Measurements from ENCODE around the gene RETREG1.

The RETREG1 gene

DNA sequence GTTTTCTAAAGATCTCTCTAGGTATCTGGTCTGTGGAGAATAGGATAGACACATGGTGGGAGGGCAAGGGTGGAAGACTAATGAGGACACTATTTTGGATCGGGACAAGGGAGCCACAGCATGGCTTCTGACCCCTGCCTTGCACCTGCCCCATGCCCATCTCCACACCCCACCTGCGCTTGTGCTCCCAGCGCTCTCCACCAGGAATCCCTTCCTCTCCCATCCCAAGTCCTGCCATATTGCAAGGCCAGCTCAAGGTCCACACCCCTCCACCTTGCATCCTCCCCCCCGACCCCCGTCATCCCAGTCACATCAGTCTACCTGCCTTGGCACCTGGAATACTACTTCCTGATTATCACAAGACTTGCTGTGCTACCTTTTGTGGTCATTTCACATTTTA lies 44.2 kb upstream of the RETREG1 start:
- no peak overlapping the region for H2AFZ ChIP-seq (ENCODE audit: low read length)
- no peaks in the 10 kb centered on the region for H3K9me2 ChIP-seq (replicated peaks; ENCODE audit: low read depth, low read length)
- TF ChIP-seq CTCF (conservative IDR thresholded peaks at IDR 0.05; ENCODE audit: low read length), result no peak
- TF ChIP-seq EZH2phosphoT487 (IDR thresholded peaks at IDR 0.05; ENCODE audit: borderline replicate concordance), result no peak
- H3K4me3 ChIP-seq (ENCODE audit: low read length, poor library complexity, severe bottlenecking), result no peak overlapping the region
- no peaks in the 10 kb centered on the region for H3F3A ChIP-seq (ENCODE audit: low read depth)
- no peaks in the 10 kb centered on the region for H3K4me1 ChIP-seq (ENCODE audit: insufficient read depth, low read length, poor library complexity, severe bottlenecking)
- no peaks in the 10 kb centered on the region for H3K9me3 ChIP-seq (ENCODE audit: insufficient read depth, low read depth, low read length)
- H3K36me3 ChIP-seq (ENCODE audit: insufficient read depth, low read length), result no peaks in the 10 kb centered on the region
- H3K27me3 ChIP-seq (ENCODE audit: insufficient read depth, low read length, poor library complexity, severe bottlenecking), result no peaks in the 10 kb centered on the region
- H3K9ac ChIP-seq (ENCODE audit: low read depth, low read length, poor library complexity, severe bottlenecking), result no peak overlapping the region
- H4K20me1 ChIP-seq (ENCODE audit: insufficient read depth, low read length, poor library complexity, severe bottlenecking), result no peaks in the 10 kb centered on the region
- no peak overlapping the region for H3K4me2 ChIP-seq (ENCODE audit: low read depth, low read length, poor library complexity, severe bottlenecking)
- no peaks in the 10 kb centered on the region for H3K79me2 ChIP-seq (ENCODE audit: insufficient read depth, low read length)

DNA sequence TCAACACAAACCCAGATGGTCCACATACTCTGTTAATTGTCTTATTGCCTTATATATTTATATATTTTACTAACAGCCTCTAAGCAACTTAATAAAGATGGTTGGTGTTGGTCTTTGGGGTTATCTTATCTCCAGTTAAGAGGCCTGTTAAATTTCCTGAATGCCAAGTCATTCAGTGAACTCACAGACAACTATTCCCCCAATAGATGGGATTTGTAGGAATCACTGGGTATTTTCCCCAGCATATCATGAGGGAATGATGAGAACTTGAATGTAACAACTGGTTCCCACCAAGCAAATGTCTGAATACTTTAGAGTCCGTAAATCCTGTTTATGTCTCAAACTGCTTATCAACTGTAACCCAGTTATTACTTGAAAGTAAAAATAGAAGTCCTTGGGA lies 42.7 kb upstream of the RETREG1 start:
- H3K36me3 ChIP-seq (ENCODE audit: insufficient read depth, low read length), result no peaks in the 10 kb centered on the region
- H3K4me3 ChIP-seq (ENCODE audit: low read length, poor library complexity, severe bottlenecking), result no peak overlapping the region
- TF ChIP-seq CTCF (conservative IDR thresholded peaks at IDR 0.05; ENCODE audit: low read length) (no peak), EZH2phosphoT487 (IDR thresholded peaks at IDR 0.05; ENCODE audit: borderline replicate concordance) (no peak)
- H3K4me2 ChIP-seq (ENCODE audit: low read depth, low read length, poor library complexity, severe bottlenecking), result no peak overlapping the region
- no peaks in the 10 kb centered on the region for H4K20me1 ChIP-seq (ENCODE audit: insufficient read depth, low read length, poor library complexity, severe bottlenecking)
- no peaks in the 10 kb centered on the region for H3F3A ChIP-seq (ENCODE audit: low read depth)
- no peaks in the 10 kb centered on the region for H3K79me2 ChIP-seq (ENCODE audit: insufficient read depth, low read length)
- H3K4me1 ChIP-seq (ENCODE audit: insufficient read depth, low read length, poor library complexity, severe bottlenecking), result no peaks in the 10 kb centered on the region
- H3K9me3 ChIP-seq (ENCODE audit: insufficient read depth, low read depth, low read length), result no peaks in the 10 kb centered on the region
- no peak overlapping the region for H3K9ac ChIP-seq (ENCODE audit: low read depth, low read length, poor library complexity, severe bottlenecking)
- H2AFZ ChIP-seq (ENCODE audit: low read length), result no peak overlapping the region
- H3K9me2 ChIP-seq (replicated peaks; ENCODE audit: low read depth, low read length), result no peaks in the 10 kb centered on the region
- no peaks in the 10 kb centered on the region for H3K27me3 ChIP-seq (ENCODE audit: insufficient read depth, low read length, poor library complexity, severe bottlenecking)

DNA sequence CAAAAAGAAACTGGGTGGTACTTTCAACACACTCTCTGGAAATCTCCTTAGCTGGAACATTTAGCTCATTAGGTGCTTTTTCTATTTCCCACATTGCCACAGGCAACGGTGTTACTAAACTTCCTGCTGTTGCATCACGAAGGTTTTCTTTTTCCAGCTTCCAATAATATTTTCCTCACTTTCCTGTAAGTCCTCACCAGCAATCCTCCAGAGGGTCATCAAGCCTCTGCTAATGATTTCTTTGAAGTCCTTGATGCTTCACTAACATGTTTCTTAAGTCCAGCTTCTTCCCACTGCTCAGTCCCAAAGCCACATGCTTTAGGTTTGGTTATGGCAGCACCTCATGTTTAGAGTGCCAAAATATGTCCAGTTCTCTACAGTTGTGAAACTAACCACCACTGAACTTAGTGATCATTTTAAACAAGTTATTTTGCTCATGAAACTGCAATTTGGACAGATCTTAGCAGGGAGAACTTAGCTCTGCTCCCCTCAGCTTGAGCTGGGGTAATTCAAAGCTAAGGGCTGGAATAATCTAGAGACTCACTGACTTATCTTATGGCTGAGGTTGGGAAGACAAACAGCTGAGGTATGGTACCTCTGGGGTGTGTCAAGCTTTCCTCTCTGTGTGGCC lies 39.9 kb upstream of the RETREG1 start:
- Histone ChIP-seq H3K4me3 (ENCODE audit: low read length, poor library complexity, severe bottlenecking) (no peak overlapping the region), H3K4me1 (ENCODE audit: insufficient read depth, low read length, poor library complexity, severe bottlenecking) (no peaks in the 10 kb centered on the region), H3K9ac (ENCODE audit: low read depth, low read length, poor library complexity, severe bottlenecking) (no peak overlapping the region), H2AFZ (ENCODE audit: low read length) (no peak overlapping the region), H3K4me2 (ENCODE audit: low read depth, low read length, poor library complexity, severe bottlenecking) (no peak overlapping the region), H3K9me2 (replicated peaks; ENCODE audit: low read depth, low read length) (no peaks in the 10 kb centered on the region), H3K27me3 (ENCODE audit: insufficient read depth, low read length, poor library complexity, severe bottlenecking) (no peaks in the 10 kb centered on the region), H4K20me1 (ENCODE audit: insufficient read depth, low read length, poor library complexity, severe bottlenecking) (no peaks in the 10 kb centered on the region), H3F3A (ENCODE audit: low read depth) (no peaks in the 10 kb centered on the region), H3K9me3 (ENCODE audit: insufficient read depth, low read depth, low read length) (no peaks in the 10 kb centered on the region), H3K36me3 (ENCODE audit: insufficient read depth, low read length) (no peaks in the 10 kb centered on the region), H3K79me2 (ENCODE audit: insufficient read depth, low read length) (no peaks in the 10 kb centered on the region)
- TF ChIP-seq CTCF (conservative IDR thresholded peaks at IDR 0.05; ENCODE audit: low read length), result no peak
- TF ChIP-seq EZH2phosphoT487 (IDR thresholded peaks at IDR 0.05; ENCODE audit: borderline replicate concordance), result no peak
